KMS-11 (cell line): ENCODE measurements around the gene MFSD12.

Experiments
- H2AFZ ChIP-seq: fragments of 200-600 bp; sonication (generic); 2 replicates; pipeline ENCODE4 v1.6.1; 2016; ENCODE audit warnings: antibody characterized with exemption, mixed run types, low read depth
- H3K27ac ChIP-seq: fragments of 200-600 bp; sonication (generic); 2 replicates; pipeline ENCODE4 v1.6.1; 2016; ENCODE audit warnings: mild to moderate bottlenecking, mixed run types
- H3K27me3 ChIP-seq: fragments of 200-600 bp; sonication (generic); 2 replicates; pipeline ENCODE4 v1.6.1; 2017; ENCODE audit warnings: mild to moderate bottlenecking, low read depth, mixed run types, moderate library complexity; ENCODE audit not compliant: insufficient read depth
- H3K36me3 ChIP-seq: fragments of 200-600 bp; sonication (generic); 2 replicates; pipeline ENCODE4 v1.6.1; 2017; ENCODE audit warnings: mild to moderate bottlenecking, mixed run types; ENCODE audit not compliant: insufficient read depth
- H3K4me1 ChIP-seq: fragments of 200-600 bp; sonication (generic); 2 replicates; pipeline ENCODE4 v1.6.1; 2016; ENCODE audit warnings: mild to moderate bottlenecking, low read depth, mixed run types; ENCODE audit not compliant: poor library complexity, severe bottlenecking
- H3K4me2 ChIP-seq: fragments of 200-600 bp; sonication (generic); 2 replicates; pipeline ENCODE4 v1.7.0; 2016; ENCODE audit warnings: mild to moderate bottlenecking, mixed run types
- H3K4me3 ChIP-seq: fragments of 200-600 bp; sonication (generic); IDR thresholded peaks from 2 replicates; pipeline ENCODE4 v1.6.1; 2017; ENCODE audit warnings: low read depth, low read length, mixed read lengths; ENCODE audit not compliant: insufficient read depth
- H3K79me2 ChIP-seq: fragments of 200-600 bp; sonication (generic); 2 replicates; pipeline ENCODE4 v1.6.1; 2016; ENCODE audit warnings: low read depth, mixed run types; ENCODE audit not compliant: insufficient read depth
- H3K9ac ChIP-seq: fragments of 200-600 bp; sonication (generic); 2 replicates; pipeline ENCODE4 v1.6.1; 2016; ENCODE audit warnings: mild to moderate bottlenecking, mixed run types
- H4K20me1 ChIP-seq: fragments of 200-600 bp; sonication (generic); 2 replicates; pipeline ENCODE4 v1.6.1; 2016; ENCODE audit warnings: mild to moderate bottlenecking, mixed run types; ENCODE audit not compliant: insufficient read depth
- TF ChIP-seq, protein P1 (sequence below): fragments of 200-600 bp; sonication (generic); conservative IDR thresholded peaks from 2 replicates; pipeline ENCODE4 v1.6.1; 2017; ENCODE audit warnings: low read depth, mild to moderate bottlenecking, antibody characterized with exemption, low read length, moderate library complexity, mixed read lengths

MFSD12 gene

DNA sequence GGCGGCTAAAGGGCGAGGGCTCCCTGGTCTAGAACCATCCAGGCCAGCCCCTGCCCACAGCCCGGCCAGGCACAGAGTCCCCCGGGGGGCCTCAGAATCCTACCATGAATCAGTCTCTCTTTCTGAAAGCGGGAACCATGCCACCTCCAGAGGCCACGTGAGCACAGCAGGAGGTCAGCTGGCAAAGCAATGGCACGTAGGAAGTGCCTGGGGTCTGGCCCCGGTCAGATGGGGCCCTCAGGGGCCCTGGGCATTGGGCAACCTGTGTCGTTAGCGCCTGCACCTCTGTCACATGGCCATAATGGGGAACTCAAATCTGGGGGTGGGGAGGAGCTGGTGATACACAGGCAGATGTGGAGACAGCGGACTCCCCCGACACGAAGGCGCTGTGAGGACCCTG lies 8.8 kb downstream of the MFSD12 start:
- Histone ChIP-seq H3K4me1 (peaks cover 3% of the 10 kb centered on the region), H3K4me3 (no peak overlapping the region), H2AFZ (no peak overlapping the region), H4K20me1 (no peaks in the 10 kb centered on the region), H3K36me3 (no peaks in the 10 kb centered on the region), H3K9ac (no peak overlapping the region), H3K27me3 (no peaks in the 10 kb centered on the region), H3K79me2 (no peaks in the 10 kb centered on the region; the same call in 1 of the 2 replicates), H3K4me2 (no peak overlapping the region), H3K27ac (no peak overlapping the region)
- TF ChIP-seq, protein P1, sequence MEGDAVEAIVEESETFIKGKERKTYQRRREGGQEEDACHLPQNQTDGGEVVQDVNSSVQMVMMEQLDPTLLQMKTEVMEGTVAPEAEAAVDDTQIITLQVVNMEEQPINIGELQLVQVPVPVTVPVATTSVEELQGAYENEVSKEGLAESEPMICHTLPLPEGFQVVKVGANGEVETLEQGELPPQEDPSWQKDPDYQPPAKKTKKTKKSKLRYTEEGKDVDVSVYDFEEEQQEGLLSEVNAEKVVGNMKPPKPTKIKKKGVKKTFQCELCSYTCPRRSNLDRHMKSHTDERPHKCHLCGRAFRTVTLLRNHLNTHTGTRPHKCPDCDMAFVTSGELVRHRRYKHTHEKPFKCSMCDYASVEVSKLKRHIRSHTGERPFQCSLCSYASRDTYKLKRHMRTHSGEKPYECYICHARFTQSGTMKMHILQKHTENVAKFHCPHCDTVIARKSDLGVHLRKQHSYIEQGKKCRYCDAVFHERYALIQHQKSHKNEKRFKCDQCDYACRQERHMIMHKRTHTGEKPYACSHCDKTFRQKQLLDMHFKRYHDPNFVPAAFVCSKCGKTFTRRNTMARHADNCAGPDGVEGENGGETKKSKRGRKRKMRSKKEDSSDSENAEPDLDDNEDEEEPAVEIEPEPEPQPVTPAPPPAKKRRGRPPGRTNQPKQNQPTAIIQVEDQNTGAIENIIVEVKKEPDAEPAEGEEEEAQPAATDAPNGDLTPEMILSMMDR: no peak

DNA sequence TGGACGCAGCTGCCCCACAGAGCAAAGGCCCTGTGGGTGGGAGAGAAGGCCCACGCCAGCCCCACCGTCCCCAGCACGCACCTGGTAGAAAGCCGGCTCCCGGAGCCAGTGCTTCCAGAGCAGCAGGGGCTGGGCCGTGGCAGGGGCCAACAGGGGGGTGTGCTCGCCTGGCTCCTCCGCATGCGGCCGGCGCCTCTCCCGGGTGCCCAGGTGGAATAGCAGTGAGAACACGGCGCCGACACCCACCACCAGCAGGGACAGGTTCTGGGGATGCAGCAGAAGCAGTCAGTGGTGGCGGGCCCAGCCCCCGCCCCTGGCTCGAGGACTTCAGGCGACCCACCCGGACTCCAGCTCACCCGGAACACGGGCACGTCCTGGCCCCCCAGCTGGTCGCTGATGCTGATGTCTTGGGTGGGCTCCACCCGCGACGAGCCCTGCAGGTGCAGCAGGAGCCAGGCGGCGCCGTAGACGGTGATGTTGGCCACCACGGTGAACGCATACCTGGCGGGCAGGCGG lies 9.6 kb downstream of the MFSD12 start:
- no peaks in the 10 kb centered on the region for H3K36me3 ChIP-seq

DNA sequence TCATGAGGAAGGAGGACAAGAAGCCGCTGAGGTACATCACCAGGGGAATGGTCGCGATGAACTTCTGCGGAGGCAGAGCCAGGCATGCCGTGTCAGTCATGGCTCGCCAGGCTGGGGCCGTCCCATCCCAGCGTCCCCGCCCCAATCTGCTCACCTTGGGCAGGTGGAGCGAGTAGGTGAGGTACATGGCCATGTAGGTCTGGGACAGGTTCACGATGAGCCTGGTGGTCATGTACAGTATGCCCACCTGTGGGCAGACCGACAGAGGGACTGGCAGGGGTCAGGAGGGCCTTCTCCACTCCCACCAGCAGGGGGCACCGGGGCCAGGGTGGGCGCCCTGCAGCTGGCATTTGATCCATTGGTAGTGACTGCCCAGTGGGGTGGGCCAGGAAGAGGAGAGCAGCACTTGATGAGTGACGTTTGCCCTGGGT lies 10.1 kb downstream of the MFSD12 start:
- TF ChIP-seq, protein P1: peak; percentile 66
- no peak overlapping the region for H2AFZ ChIP-seq
- H3K27ac ChIP-seq: no peak overlapping the region
- H3K9ac ChIP-seq: no peak overlapping the region
- H4K20me1 ChIP-seq: no peaks in the 10 kb centered on the region
- no peaks in the 10 kb centered on the region for H3K36me3 ChIP-seq
- no peaks in the 10 kb centered on the region for H3K79me2 ChIP-seq
- H3K4me1 ChIP-seq: no peaks in the 10 kb centered on the region
- H3K27me3 ChIP-seq: no peaks in the 10 kb centered on the region
- no peak overlapping the region for H3K4me2 ChIP-seq
- H3K4me3 ChIP-seq: no peak overlapping the region

More for the DNA sequence above, 9.6 kb downstream of the MFSD12 start:
- H3K79me2 ChIP-seq: no peaks in the 10 kb centered on the region
- no peak overlapping the region for H3K4me2 ChIP-seq
- no peaks in the 10 kb centered on the region for H4K20me1 ChIP-seq
- no peaks in the 10 kb centered on the region for H3K4me1 ChIP-seq
- H3K9ac ChIP-seq: no peak overlapping the region
- H2AFZ ChIP-seq: no peak overlapping the region
- no peak overlapping the region for H3K4me3 ChIP-seq
- TF ChIP-seq, protein P1: peak; percentile 20; the same call in 1 of the 2 replicates
- no peak overlapping the region for H3K27ac ChIP-seq
- no peaks in the 10 kb centered on the region for H3K27me3 ChIP-seq

DNA sequence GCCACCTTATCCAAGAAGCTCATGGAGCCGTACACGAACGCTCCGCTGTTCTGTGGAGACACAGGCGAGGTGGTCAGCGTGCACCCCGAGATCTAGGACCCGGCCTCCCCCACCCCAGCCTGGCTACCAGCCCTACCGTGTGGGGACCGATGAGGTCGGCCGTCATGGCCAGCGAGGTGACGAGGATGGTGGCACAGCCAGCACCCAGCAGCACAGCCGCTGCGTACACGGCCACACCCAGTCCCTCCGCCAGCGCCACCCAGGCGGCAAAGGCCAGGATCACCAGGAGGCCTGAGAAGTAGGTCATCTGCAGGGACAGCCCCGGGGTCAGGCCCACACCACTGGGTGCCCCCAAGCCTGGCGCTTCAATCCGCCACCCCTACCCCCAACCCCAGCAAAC lies 11.3 kb downstream of the MFSD12 start:
- Histone ChIP-seq H3K36me3 (no peaks in the 10 kb centered on the region), H3K79me2 (no peaks in the 10 kb centered on the region), H3K4me2 (no peak overlapping the region), H3K9ac (no peak overlapping the region), H4K20me1 (no peaks in the 10 kb centered on the region), H3K4me1 (no peaks in the 10 kb centered on the region), H2AFZ (no peak overlapping the region), H3K27ac (no peak overlapping the region), H3K4me3 (no peak overlapping the region), H3K27me3 (no peaks in the 10 kb centered on the region)
- TF ChIP-seq, protein P1: no peak
